Hepatocyte (in vitro differentiated cells): ENCODE data around the gene IFFO2. TPM values are rescaled to one million over a fixed set of nuclear protein-coding genes. Genes with fewer than 3 reads are reported as not detected.

ENCODE experiments used
- DNase-seq: peaks from one replicate; pipeline ENCODE4 v3.0.0-alpha.2; 2016; ENCODE audit warnings: low spot score
- H2AFZ ChIP-seq: fragments of 200-600 bp; sonication (generic); 2 replicates; pipeline ENCODE4 v1.6.0; 2016; ENCODE audit warnings: antibody characterized with exemption, mild to moderate bottlenecking
- H3K27ac ChIP-seq: fragments of 200-600 bp; sonication (generic); 2 replicates; pipeline ENCODE4 v1.5.1; 2016; ENCODE audit warnings: mild to moderate bottlenecking
- H3K27me3 ChIP-seq: fragments of 200-600 bp; sonication (generic); 2 replicates; pipeline ENCODE4 v1.6.1; 2016
- H3K36me3 ChIP-seq: fragments of 200-600 bp; sonication (generic); replicated peaks from 2 replicates; pipeline ENCODE4 v1.5.1; 2016; ENCODE audit warnings: low read depth; ENCODE audit not compliant: insufficient read depth
- H3K4me1 ChIP-seq: fragments of 200-600 bp; sonication (generic); 2 replicates; pipeline ENCODE4 v1.5.1; 2016; ENCODE audit warnings: mild to moderate bottlenecking, moderate library complexity; ENCODE audit not compliant: insufficient read depth
- H3K4me2 ChIP-seq: fragments of 200-600 bp; sonication (generic); 2 replicates; pipeline ENCODE4 v1.6.0; 2016
- H3K4me3 ChIP-seq: fragments of 200-600 bp; sonication (generic); 2 replicates; pipeline ENCODE4 v1.5.1; 2016; ENCODE audit warnings: mild to moderate bottlenecking
- H3K79me2 ChIP-seq: fragments of 200-600 bp; sonication (generic); 2 replicates; pipeline ENCODE4 v1.6.0; 2017; ENCODE audit warnings: mild to moderate bottlenecking
- H3K9me2 ChIP-seq: fragments of 200-600 bp; sonication (generic); replicated peaks from 2 replicates; pipeline ENCODE4 v1.6.0; 2017; ENCODE audit warnings: mild to moderate bottlenecking; ENCODE audit not compliant: insufficient read depth
- H3K9me3 ChIP-seq: fragments of 200-600 bp; sonication (generic); 2 replicates; pipeline ENCODE4 v1.5.1; 2016; ENCODE audit warnings: low read depth, mild to moderate bottlenecking
- H4K20me1 ChIP-seq: fragments of 200-600 bp; sonication (generic); 2 replicates; pipeline ENCODE4 v1.6.0; 2016; ENCODE audit warnings: mild to moderate bottlenecking; ENCODE audit not compliant: insufficient read depth, poor library complexity, severe bottlenecking
- EZH2 ChIP-seq: fragments of 200-600 bp; sonication (generic); IDR thresholded peaks from 2 replicates; pipeline ENCODE4 v1.6.1; 2016; ENCODE audit warnings: antibody characterized with exemption, mild to moderate bottlenecking, borderline replicate concordance
- EZH2phosphoT487 ChIP-seq: fragments of 200-600 bp; sonication (generic); IDR thresholded peaks from one replicate; pipeline ENCODE4 v1.6.1; 2018; ENCODE audit warnings: antibody characterized with exemption, mild to moderate bottlenecking, low read depth, moderate library complexity; ENCODE audit not compliant: unreplicated experiment, severe bottlenecking
- WGBS: methylation state at CpG from one replicate; pipeline ENCODE4 v1.1.6; 2016; ENCODE audit warnings: low lambda C conversion rate; ENCODE audit errors: missing lambda C conversion rate; 5-methylcytosine and 5-hydroxymethylcytosine counted together
- polyA plus RNA-seq: library from polyadenylated mRNA; unstranded; fragments of >200 nt; fragmentation: Nextera tagmentation; extraction: Ambion mirVana; gene quantifications from 2 replicates; pipeline ENCODE4 v1.2.1, GENCODE V29; 2016
- total RNA-seq: library from RNA; depleted of rRNA; stranded (reverse); fragments of >200 nt; gene quantifications from 2 replicates; pipeline ENCODE4 v1.2.3, GENCODE V29; 2014
- TF ChIP-seq, protein P1 (sequence below): fragments of 200-600 bp; sonication (generic); IDR thresholded peaks from 2 replicates; pipeline ENCODE4 v1.5.1; 2016; ENCODE audit warnings: antibody characterized with exemption, mild to moderate bottlenecking; ENCODE audit not compliant: poor library complexity

Gene IFFO2
- total and polyA plus RNA-seq, 2 experiments from 2014 or later = 0.85 to 7.2 TPM

- H3K79me2 ChIP-seq = no peaks in the 10 kb centered on the region
- H3K9me2 ChIP-seq = no peaks in the 10 kb centered on the region
- H2AFZ ChIP-seq = no peak overlapping the region
- DNase-seq = no peak
- no peaks in the 10 kb centered on the region for H3K9me3 ChIP-seq
- H3K4me2 ChIP-seq = no peak overlapping the region
- TF ChIP-seq, protein P1, sequence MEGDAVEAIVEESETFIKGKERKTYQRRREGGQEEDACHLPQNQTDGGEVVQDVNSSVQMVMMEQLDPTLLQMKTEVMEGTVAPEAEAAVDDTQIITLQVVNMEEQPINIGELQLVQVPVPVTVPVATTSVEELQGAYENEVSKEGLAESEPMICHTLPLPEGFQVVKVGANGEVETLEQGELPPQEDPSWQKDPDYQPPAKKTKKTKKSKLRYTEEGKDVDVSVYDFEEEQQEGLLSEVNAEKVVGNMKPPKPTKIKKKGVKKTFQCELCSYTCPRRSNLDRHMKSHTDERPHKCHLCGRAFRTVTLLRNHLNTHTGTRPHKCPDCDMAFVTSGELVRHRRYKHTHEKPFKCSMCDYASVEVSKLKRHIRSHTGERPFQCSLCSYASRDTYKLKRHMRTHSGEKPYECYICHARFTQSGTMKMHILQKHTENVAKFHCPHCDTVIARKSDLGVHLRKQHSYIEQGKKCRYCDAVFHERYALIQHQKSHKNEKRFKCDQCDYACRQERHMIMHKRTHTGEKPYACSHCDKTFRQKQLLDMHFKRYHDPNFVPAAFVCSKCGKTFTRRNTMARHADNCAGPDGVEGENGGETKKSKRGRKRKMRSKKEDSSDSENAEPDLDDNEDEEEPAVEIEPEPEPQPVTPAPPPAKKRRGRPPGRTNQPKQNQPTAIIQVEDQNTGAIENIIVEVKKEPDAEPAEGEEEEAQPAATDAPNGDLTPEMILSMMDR = no peak
- TF ChIP-seq EZH2phosphoT487 (no peak), EZH2 (no peak)
- no peak overlapping the region for H3K4me3 ChIP-seq
- no peaks in the 10 kb centered on the region for H4K20me1 ChIP-seq
- no peaks in the 10 kb centered on the region for H3K4me1 ChIP-seq
- 94% methylated on average over 7 of the region's 7 CpGs for WGBS
- no peaks in the 10 kb centered on the region for H3K27me3 ChIP-seq
- H3K27ac ChIP-seq = no peak overlapping the region
- H3K36me3 ChIP-seq = no peaks in the 10 kb centered on the region
Observed at GRCh38 chr1:18915341-18915740, 41.1 kb downstream of the IFFO2 start.

DNA sequence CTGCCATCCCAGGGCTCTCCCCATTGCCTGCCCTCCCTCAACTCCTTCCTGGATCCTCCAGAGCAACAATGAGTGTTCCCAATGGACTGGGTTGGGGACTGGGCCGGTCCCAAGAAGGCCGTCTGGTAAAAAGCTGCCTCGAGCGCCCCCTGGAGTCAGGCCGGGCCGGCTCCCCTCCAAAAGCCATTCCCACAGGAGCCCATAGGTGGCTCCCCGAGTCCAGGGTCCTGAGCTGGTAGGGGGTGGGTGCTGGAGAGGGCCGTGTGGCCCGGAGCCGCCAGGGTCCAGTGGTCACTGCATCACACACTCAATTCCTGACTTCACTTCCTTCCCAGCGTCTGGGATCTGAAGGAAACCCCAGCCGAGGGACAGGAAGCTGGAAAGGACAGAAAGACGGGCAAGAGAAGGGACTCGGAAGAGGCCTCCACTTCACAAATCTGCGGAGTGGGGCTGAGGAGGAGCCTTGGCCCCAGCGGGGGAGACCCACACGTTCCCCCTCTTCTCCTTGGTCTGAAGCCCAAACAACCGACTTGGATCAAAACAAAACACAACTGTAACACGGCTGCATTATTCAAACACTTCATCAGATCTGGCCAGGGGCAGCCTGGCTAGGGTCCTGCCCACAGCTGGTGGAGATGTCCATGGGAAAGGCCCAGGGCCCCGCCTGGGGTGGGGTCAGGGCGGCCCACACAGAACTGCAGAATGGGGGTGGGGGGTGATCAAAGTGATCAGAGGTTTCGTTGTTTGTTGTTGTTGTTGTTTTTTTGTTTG is 43.2 kb downstream of the IFFO2 start:
- no peak overlapping the region for H3K27ac ChIP-seq
- no peaks in the 10 kb centered on the region for H4K20me1 ChIP-seq
- H3K9me3 ChIP-seq = no peaks in the 10 kb centered on the region
- H3K36me3 ChIP-seq = no peaks in the 10 kb centered on the region
- DNase-seq = peak; percentile 82
- no peaks in the 10 kb centered on the region for H3K9me2 ChIP-seq
- H3K4me1 ChIP-seq = no peaks in the 10 kb centered on the region
- H3K4me3 ChIP-seq = no peak overlapping the region
- no peak for TF ChIP-seq EZH2
- TF ChIP-seq, protein P1 = peak; percentile 83
- H2AFZ ChIP-seq = no peak overlapping the region
- H3K79me2 ChIP-seq = no peaks in the 10 kb centered on the region
- no peaks in the 10 kb centered on the region for H3K27me3 ChIP-seq
- WGBS = 48% methylated on average over 22 of the region's 22 CpGs
- no peak overlapping the region for H3K4me2 ChIP-seq

DNA sequence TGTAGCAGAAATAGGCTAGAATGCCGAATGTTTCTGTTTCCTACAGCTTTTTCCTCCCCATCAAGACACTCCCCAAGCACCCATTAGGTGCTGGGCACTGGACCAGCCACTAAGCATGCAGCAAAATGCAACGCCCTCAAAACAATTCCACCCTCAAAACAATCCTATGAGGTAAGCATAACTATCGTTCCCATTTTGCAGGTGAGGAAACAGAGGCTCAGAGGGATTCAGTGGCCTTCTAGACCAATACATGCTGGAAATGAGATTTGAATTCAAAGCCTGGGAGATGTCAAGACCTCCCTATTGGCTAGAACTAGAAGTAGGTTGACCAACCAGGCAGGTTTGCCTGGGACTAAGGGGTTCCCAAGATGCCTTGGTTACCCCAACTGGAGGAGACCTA is 43.9 kb downstream of the IFFO2 start:
- no peak overlapping the region for H2AFZ ChIP-seq
- DNase-seq = no peak
- no peaks in the 10 kb centered on the region for H3K36me3 ChIP-seq
- H3K27ac ChIP-seq = no peak overlapping the region
- no peak for TF ChIP-seq EZH2phosphoT487
- TF ChIP-seq, protein P1 = no peak
- no peaks in the 10 kb centered on the region for H3K4me1 ChIP-seq
- H3K27me3 ChIP-seq = no peaks in the 10 kb centered on the region
- H3K9me3 ChIP-seq = no peaks in the 10 kb centered on the region
- H3K4me2 ChIP-seq = no peak overlapping the region
- H3K4me3 ChIP-seq = no peak overlapping the region
- no peaks in the 10 kb centered on the region for H3K79me2 ChIP-seq
- H4K20me1 ChIP-seq = no peaks in the 10 kb centered on the region
- 87% methylated on average over 3 of the region's 3 CpGs for WGBS
- no peaks in the 10 kb centered on the region for H3K9me2 ChIP-seq
